ENCODE measurements around the gene WNT3A.

WNT3A gene

DNA sequence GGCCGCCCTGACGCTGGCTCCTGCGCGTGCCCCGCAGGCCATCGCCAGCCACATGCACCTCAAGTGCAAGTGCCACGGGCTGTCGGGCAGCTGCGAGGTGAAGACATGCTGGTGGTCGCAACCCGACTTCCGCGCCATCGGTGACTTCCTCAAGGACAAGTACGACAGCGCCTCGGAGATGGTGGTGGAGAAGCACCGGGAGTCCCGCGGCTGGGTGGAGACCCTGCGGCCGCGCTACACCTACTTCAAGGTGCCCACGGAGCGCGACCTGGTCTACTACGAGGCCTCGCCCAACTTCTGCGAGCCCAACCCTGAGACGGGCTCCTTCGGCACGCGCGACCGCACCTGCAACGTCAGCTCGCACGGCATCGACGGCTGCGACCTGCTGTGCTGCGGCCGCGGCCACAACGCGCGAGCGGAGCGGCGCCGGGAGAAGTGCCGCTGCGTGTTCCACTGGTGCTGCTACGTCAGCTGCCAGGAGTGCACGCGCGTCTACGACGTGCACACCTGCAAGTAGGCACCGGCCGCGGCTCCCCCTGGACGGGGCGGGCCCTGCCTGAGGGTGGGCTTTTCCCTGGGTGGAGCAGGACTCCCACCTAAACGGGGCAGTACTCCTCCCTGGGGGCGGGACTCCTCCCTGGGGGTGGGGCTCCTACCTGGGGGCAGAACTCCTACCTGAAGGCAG, 52.3 kb downstream of the WNT3A start:
- Histone ChIP-seq H3K9me2 (replicated peaks; ENCODE audit: insufficient read depth, low read length) (no peaks in the 10 kb centered on the region), H3K27ac (ENCODE audit: low read length) (no peak overlapping the region), H3K36me3 (replicated peaks; ENCODE audit: insufficient read depth, low read length) (no peaks in the 10 kb centered on the region), H3F3A (ENCODE audit: insufficient read depth, low read length) (no peaks in the 10 kb centered on the region), H3K9ac (ENCODE audit: low read length) (no peak overlapping the region), H2AFZ (ENCODE audit: low read length) (no peak overlapping the region), H4K20me1 (ENCODE audit: insufficient read depth, low read length) (no peaks in the 10 kb centered on the region), H3K27me3 (replicated peaks; ENCODE audit: insufficient read depth, low read length) (peaks cover 17% of the 10 kb centered on the region), H3K9me3 (replicated peaks; ENCODE audit: insufficient read depth, low read length) (no peaks in the 10 kb centered on the region), H3K4me3 (ENCODE audit: low read length) (no peak overlapping the region), H3K4me1 (ENCODE audit: low read length) (no peaks in the 10 kb centered on the region), H3K4me2 (ENCODE audit: low read depth, low read length) (no peak overlapping the region), H3K79me2 (ENCODE audit: low read length) (no peaks in the 10 kb centered on the region)
- no peak for DNase-seq
- TF ChIP-seq, protein P1, sequence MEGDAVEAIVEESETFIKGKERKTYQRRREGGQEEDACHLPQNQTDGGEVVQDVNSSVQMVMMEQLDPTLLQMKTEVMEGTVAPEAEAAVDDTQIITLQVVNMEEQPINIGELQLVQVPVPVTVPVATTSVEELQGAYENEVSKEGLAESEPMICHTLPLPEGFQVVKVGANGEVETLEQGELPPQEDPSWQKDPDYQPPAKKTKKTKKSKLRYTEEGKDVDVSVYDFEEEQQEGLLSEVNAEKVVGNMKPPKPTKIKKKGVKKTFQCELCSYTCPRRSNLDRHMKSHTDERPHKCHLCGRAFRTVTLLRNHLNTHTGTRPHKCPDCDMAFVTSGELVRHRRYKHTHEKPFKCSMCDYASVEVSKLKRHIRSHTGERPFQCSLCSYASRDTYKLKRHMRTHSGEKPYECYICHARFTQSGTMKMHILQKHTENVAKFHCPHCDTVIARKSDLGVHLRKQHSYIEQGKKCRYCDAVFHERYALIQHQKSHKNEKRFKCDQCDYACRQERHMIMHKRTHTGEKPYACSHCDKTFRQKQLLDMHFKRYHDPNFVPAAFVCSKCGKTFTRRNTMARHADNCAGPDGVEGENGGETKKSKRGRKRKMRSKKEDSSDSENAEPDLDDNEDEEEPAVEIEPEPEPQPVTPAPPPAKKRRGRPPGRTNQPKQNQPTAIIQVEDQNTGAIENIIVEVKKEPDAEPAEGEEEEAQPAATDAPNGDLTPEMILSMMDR (IDR thresholded peaks at IDR 0.05; ENCODE audit: low read length): no peak
- TF ChIP-seq EZH2 (optimal IDR thresholded peaks at IDR 0.05; ENCODE audit: low read depth, low read length) (no peak), EZH2phosphoT487 (IDR thresholded peaks at IDR 0.05; ENCODE audit: low read length) (no peak)

DNA sequence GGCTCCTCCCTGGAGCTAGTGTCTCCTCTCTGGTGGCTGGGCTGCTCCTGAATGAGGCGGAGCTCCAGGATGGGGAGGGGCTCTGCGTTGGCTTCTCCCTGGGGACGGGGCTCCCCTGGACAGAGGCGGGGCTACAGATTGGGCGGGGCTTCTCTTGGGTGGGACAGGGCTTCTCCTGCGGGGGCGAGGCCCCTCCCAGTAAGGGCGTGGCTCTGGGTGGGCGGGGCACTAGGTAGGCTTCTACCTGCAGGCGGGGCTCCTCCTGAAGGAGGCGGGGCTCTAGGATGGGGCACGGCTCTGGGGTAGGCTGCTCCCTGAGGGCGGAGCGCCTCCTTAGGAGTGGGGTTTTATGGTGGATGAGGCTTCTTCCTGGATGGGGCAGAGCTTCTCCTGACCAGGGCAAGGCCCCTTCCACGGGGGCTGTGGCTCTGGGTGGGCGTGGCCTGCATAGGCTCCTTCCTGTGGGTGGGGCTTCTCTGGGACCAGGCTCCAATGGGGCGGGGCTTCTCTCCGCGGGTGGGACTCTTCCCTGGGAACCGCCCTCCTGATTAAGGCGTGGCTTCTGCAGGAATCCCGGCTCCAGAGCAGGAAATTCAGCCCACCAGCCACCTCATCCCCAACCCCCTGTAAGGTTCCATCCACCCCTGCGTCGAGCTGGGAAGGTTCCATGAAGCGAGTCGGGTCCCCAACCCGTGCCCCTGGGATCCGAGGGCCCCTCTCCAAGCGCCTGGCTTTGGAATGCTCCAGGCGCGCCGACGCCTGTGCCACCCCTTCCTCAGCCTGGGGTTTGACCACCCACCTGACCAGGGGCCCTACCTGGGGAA, 53.0 kb downstream of the WNT3A start:
- Histone ChIP-seq H3K27ac (ENCODE audit: low read length) (no peak overlapping the region), H3K27me3 (replicated peaks; ENCODE audit: insufficient read depth, low read length) (peaks cover 17% of the 10 kb centered on the region), H3K36me3 (replicated peaks; ENCODE audit: insufficient read depth, low read length) (no peaks in the 10 kb centered on the region), H2AFZ (ENCODE audit: low read length) (no peak overlapping the region; the same call in 1 of the 2 replicates), H3K4me2 (ENCODE audit: low read depth, low read length) (no peak overlapping the region), H3K79me2 (ENCODE audit: low read length) (no peaks in the 10 kb centered on the region), H3K9me3 (replicated peaks; ENCODE audit: insufficient read depth, low read length) (no peaks in the 10 kb centered on the region), H4K20me1 (ENCODE audit: insufficient read depth, low read length) (no peaks in the 10 kb centered on the region), H3K4me3 (ENCODE audit: low read length) (no peak overlapping the region), H3F3A (ENCODE audit: insufficient read depth, low read length) (no peaks in the 10 kb centered on the region), H3K9me2 (replicated peaks; ENCODE audit: insufficient read depth, low read length) (no peaks in the 10 kb centered on the region), H3K9ac (ENCODE audit: low read length) (no peak overlapping the region), H3K4me1 (ENCODE audit: low read length) (no peaks in the 10 kb centered on the region)
- no peak for DNase-seq
- no peak for TF ChIP-seq EZH2 (optimal IDR thresholded peaks at IDR 0.05; ENCODE audit: low read depth, low read length)
- TF ChIP-seq EZH2phosphoT487 (IDR thresholded peaks at IDR 0.05; ENCODE audit: low read length): no peak
- TF ChIP-seq, protein P1 (IDR thresholded peaks at IDR 0.05; ENCODE audit: low read length): no peak

DNA sequence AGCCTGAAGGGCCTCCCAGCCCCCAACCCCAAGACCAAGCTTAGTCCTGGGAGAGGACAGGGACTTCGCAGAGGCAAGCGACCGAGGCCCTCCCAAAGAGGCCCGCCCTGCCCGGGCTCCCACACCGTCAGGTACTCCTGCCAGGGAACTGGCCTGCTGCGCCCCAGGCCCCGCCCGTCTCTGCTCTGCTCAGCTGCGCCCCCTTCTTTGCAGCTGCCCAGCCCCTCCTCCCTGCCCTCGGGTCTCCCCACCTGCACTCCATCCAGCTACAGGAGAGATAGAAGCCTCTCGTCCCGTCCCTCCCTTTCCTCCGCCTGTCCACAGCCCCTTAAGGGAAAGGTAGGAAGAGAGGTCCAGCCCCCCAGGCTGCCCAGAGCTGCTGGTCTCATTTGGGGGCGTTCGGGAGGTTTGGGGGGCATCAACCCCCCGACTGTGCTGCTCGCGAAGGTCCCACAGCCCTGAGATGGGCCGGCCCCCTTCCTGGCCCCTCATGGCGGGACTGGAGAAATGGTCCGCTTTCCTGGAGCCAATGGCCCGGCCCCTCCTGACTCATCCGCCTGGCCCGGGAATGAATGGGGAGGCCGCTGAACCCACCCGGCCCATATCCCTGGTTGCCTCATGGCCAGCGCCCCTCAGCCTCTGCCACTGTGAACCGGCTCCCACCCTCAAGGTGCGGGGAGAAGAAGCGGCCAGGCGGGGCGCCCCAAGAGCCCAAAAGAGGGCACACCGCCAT, 53.8 kb downstream of the WNT3A start:
- TF ChIP-seq, protein P1 (IDR thresholded peaks at IDR 0.05; ENCODE audit: low read length): no peak
- TF ChIP-seq EZH2phosphoT487 (IDR thresholded peaks at IDR 0.05; ENCODE audit: low read length) (no peak), EZH2 (optimal IDR thresholded peaks at IDR 0.05; ENCODE audit: low read depth, low read length) (no peak)
- no peaks in the 10 kb centered on the region for H3K9me2 ChIP-seq (replicated peaks; ENCODE audit: insufficient read depth, low read length)
- H3K4me3 ChIP-seq (ENCODE audit: low read length): no peak overlapping the region
- no peaks in the 10 kb centered on the region for H3K9me3 ChIP-seq (replicated peaks; ENCODE audit: insufficient read depth, low read length)
- H2AFZ ChIP-seq (ENCODE audit: low read length): no peak overlapping the region
- H3K36me3 ChIP-seq (replicated peaks; ENCODE audit: insufficient read depth, low read length): no peaks in the 10 kb centered on the region
- H3F3A ChIP-seq (ENCODE audit: insufficient read depth, low read length): no peaks in the 10 kb centered on the region
- peaks cover 17% of the 10 kb centered on the region for H3K27me3 ChIP-seq (replicated peaks; ENCODE audit: insufficient read depth, low read length)
- no peaks in the 10 kb centered on the region for H3K79me2 ChIP-seq (ENCODE audit: low read length)
- no peak overlapping the region for H3K4me2 ChIP-seq (ENCODE audit: low read depth, low read length)
- H3K4me1 ChIP-seq (ENCODE audit: low read length): no peaks in the 10 kb centered on the region
- H3K27ac ChIP-seq (ENCODE audit: low read length): no peak overlapping the region
- H4K20me1 ChIP-seq (ENCODE audit: insufficient read depth, low read length): no peaks in the 10 kb centered on the region
- no peak for DNase-seq
- no peak overlapping the region for H3K9ac ChIP-seq (ENCODE audit: low read length)

Measured in MM.1S (cell line).